HK-2 (cell line): Measurements from ENCODE around the gene CYP26C1.

Source experiments
- DNase-seq: peaks from one replicate; pipeline ENCODE4 v3.0.0-alpha.2; 2018; ENCODE audit not compliant: unreplicated experiment

The CYP26C1 gene

GRCh38 chr10:93063977-93064660, 3.5 kb downstream of the CYP26C1 start:
- no peak for DNase-seq

- DNase-seq = no peak
Observed at GRCh38 chr10:93064874-93065660, 4.5 kb downstream of the CYP26C1 start.

- no peak for DNase-seq
Observed at GRCh38 chr10:93065675-93066543, 5.3 kb downstream of the CYP26C1 start.

DNA sequence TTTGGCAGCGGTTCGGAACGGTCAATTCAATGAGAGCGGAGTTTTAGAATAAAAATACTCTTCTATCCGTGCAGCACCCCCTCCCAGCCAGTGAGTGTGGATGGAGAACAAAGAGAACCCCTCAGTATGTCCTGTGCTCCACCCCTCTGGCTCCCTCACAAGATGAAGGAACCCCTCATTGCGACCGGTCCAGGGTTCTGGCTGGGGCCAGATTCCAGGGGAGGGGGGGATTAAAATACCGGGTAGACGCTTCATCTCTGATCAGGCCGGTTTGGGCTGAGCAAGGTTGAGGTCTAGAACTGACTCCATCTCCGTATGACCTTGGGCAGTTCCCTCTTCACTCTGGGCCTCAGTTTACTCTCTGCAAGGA, 5.9 kb downstream of the CYP26C1 start:
- DNase-seq = no peak

DNA sequence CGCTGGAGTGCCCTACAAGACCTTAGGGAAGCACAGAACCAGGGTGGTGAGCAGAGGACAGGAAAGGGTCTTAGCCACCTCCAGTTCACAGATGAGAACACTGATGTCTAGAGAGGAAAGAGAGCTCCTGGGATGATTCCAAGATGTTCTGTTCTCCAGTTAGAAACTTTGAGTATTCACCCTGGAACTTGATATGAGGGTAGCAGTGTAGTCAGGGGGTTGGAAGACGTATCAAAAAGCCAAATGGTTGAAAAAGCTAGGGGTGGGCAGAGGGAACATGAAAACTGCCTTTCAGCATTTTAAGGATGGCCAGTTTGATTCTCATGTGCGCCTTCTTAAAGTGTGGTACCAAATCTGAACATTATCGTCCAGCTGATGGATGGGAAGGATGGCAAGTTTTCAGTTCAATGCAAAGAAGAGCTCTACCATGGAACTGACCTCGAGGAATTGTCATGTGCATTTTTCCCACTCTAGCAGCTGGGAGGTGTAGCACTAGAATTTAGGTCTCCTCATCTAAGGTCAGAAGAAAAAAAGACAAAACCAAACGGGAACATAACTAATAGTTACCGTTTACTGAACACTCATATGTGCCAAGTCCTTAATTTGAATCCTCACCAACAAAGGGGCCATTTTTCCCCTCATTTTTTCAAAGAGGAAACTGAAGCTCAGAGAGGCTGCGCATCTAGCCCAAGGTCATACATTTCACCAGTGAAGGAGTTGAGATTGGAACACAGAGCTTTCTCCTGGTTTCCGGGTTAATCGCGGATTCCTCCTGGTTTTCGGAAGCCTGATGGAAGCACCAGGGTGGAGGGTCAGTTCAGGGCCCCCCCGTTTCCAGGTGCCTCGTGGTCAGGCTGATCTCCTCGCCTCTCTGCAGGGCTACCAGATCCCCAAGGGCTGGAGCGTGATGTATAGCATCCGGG, 7.1 kb downstream of the CYP26C1 start:
- DNase-seq = no peak

DNA sequence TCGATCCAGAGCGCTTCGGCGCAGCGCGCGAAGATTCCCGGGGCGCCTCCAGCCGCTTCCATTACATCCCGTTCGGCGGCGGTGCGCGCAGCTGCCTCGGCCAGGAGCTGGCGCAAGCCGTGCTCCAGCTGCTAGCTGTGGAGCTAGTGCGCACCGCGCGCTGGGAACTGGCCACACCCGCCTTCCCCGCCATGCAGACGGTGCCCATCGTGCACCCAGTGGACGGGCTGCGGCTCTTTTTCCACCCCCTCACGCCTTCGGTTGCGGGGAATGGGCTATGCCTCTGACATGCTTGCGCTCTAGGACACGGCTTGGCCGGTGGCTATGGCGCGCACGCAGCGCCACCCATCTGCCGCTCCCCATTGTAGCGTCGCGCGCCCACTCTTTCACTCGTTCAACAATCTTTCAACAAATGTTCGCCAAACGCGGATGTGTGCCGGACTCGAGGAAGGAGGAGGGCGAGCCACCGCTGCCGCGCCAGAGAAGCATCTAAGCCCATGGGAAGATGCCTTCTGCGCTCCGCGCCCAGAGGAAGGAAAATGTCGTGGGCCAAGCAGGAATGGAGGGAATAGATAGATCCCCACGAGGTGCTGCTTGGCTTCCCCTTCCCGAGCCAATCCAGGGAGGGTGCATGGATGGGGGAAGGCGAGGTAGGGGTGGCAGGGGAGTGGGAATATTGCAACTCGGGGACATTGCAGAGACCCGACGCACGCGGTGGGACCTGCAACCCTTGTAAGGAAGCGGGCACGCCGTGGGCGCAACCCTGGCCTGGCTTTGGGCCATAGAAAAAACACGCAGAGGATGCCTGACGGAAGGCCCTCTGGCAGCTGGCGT, 8.0 kb downstream of the CYP26C1 start:
- DNase-seq = no peak

DNA sequence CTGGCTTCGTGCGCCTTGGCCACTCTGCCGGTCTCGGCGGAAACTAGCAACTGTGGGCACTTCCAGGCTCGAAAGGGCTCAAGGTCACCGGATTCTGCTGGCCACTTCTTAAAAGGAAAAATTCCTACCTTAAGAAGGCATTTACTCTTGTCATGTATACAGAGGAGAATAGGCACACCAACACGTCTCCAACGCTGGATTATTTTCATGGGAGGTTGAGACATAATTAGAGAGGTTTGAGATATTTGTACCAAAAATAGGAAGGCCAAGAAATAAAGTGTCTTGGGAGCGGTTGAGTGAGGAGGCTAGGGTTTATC, 8.6 kb downstream of the CYP26C1 start:
- no peak for DNase-seq

- DNase-seq = no peak
Observed at GRCh38 chr10:93070378-93071176, 10.0 kb downstream of the CYP26C1 start.

DNA sequence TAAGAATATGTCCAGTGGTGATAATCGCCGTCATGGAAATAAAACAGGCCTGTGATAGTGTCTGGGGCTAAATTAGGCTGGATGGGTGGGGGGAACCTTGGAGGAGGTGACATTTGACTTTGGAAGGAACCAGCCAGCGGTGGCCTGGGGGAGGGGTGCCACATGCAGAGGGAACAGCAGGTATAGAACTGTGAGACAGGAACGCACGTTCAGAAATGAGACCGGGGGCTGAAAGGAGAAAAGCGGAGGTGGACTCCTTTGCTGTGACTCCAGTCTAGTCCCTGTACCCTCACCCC, 10.5 kb downstream of the CYP26C1 start:
- DNase-seq = no peak

DNA sequence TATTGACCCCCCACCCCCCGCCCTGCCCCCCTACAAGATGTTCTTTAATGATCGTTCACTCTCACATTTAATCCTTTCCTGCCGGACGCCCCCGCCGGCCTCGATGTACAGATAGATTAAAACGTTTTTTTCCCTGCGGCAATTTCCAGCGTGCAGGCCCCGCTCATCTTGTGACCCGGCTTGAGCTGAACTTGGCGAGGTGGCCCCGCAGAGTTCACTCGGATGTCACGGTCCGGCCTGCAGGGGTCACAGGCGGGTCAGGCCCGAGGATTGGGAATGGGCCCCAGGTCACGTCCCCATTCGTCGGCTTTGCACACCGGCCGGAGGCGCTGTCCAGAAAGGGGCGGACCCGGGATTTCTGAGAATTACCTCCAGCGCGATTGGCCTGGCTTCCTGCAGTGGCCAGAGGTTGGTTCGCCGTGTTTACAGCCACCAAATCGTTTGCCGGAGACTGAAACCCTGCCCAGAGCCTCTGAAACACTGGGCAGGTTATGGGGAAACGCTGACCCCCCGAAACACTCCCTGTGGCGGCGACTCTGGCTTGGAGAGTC, 11.2 kb downstream of the CYP26C1 start:
- peak; percentile 83 for DNase-seq

- no peak for DNase-seq
Observed at GRCh38 chr10:93072225-93072712, 11.7 kb downstream of the CYP26C1 start.

DNA sequence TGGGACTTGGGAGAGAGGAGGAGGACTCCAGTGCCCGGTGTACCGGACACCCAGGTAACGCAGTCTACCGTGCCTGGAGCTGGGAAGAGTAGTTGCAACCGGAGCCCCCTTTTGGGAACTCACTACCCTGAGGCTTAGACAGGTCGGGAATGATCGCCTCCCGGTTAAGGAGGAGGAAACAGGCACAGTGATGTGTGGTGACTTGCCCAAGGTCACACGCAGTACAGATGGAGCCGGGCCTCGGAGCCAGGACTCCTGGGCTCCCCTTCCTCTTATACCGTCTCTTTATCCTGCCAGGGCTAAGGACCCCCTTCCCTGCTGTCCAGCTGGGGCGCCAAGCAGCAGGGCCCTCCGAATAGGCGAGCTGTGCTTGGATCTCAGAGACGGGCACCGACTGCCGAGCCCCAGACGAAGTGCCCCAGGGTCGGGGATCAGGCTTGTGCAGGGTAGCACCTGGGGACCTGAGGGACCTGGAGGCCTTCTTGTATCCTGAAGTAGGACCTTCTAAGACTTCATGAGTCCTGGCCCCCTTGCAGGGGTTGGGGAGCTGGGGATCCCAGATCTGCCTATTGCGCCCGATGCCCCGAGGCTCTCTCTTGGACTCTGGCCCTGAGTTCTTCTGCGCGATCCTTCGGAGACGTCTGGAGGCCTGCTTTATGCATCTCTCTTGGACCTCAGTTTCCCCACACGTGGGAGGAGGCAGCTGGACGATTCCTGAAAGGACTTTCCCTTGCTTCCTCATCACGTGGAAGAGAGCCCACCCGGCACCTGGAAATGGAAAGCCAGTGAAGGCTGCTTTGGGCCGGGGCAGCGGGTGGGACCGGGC, 12.3 kb downstream of the CYP26C1 start:
- no peak for DNase-seq

- no peak for DNase-seq
Observed at GRCh38 chr10:93073539-93074146, 13.0 kb downstream of the CYP26C1 start, which contains the start of gene CYP26A1. Gene CYP26A1 (plus strand): TSS chr10:93073893. CDS start chr10:93073935, 42 bp downstream.

DNA sequence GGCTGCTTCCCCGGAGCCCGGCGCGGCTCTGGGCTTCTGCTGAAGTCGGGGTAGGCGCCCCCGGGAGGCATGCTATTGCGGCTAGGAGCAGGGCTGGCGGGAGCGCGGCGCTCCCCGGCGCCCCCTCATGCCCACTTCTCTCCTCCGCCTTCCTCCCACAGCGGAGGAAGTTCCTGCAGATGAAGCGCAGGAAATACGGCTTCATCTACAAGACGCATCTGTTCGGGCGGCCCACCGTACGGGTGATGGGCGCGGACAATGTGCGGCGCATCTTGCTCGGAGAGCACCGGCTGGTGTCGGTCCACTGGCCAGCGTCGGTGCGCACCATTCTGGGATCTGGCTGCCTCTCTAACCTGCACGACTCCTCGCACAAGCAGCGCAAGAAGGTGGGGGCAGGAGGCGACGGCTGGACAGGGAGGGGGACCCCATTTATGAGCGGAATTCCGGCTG, 13.6 kb downstream of the CYP26C1 start:
- DNase-seq = no peak

- peak; percentile 26 for DNase-seq
Observed at GRCh38 chr10:93074597-93075368, 14.2 kb downstream of the CYP26C1 start.

GRCh38 chr10:93075369-93076221, 15.0 kb downstream of the CYP26C1 start:
- DNase-seq = no peak
